Neutrophil (primary cell): ENCODE results near the gene CD24.
A peak's percentile ranks its signal among the peaks of the same experiment; 100 is the strongest.
"Not testable (repeated sequence)": the region's sequence is repeated elsewhere in the genome, so short reads cannot be mapped to it uniquely, and the experiment has no call there.

Experiments
- H3K27ac ChIP-seq: fragments of 200-600 bp; sonication (generic); 2 replicates; pipeline ENCODE4 v1.5.1; 2016; ENCODE audit warnings: mild to moderate bottlenecking, moderate library complexity
- H3K27me3 ChIP-seq: fragments of 200-600 bp; sonication (generic); 2 replicates; pipeline ENCODE4 v1.6.0; 2016; ENCODE audit warnings: mild to moderate bottlenecking
- H3K36me3 ChIP-seq: fragments of 200-600 bp; sonication (generic); 2 replicates; pipeline ENCODE4 v1.5.1; 2017
- H3K4me1 ChIP-seq, 2 experiments: fragments of 200-600 bp in 1 of 2; sonication (generic) in 1 of 2; 1 replicate in 1 of 2; 2 replicates in 1 of 2; pipeline versions ENCODE4 v1.5.1 to v1.6.1; 2013 to 2016; ENCODE audit warnings: low read depth in 1 of 2, low read length in 1 of 2, mild to moderate bottlenecking in 1 of 2, moderate library complexity in 1 of 2; ENCODE audit not compliant: control insufficient read depth in 1 of 2, insufficient read depth in 1 of 2
- H3K4me3 ChIP-seq, 2 experiments: fragments of 200-600 bp in 1 of 2; sonication (generic) in 1 of 2; 1 replicate in 1 of 2; 2 replicates in 1 of 2; pipeline ENCODE4 v1.5.1; 2013 to 2016; ENCODE audit warnings: low read depth in 1 of 2, low read length in 1 of 2, mild to moderate bottlenecking in 1 of 2, moderate library complexity in 1 of 2
- H3K9me3 ChIP-seq: fragments of 200-600 bp; sonication (generic); 2 replicates; pipeline ENCODE4 v1.5.1; 2016
- CTCF ChIP-seq: fragments of 200-600 bp; sonication (generic); IDR thresholded peaks from 2 replicates; pipeline ENCODE4 v1.5.1; 2016; ENCODE audit warnings: antibody characterized with exemption

Gene CD24

GRCh38 chr6:106974336-106974998 lies at the start of gene CD24:
Gene CD24, minus strand, starts transcription at chr6:106974729. Its CDS starts 83 bp downstream, at chr6:106974646.
- no peaks in the 10 kb centered on the region for H3K9me3 ChIP-seq
- no peak for TF ChIP-seq CTCF
- H3K36me3 ChIP-seq = no peaks in the 10 kb centered on the region
- peak within 1 kb of the TSS; percentile 73 to 91 for H3K4me3 ChIP-seq
- H3K27ac ChIP-seq = peak within 1 kb of the TSS; percentile 74
- H3K4me1 ChIP-seq = peaks cover 40 to 42% of the 10 kb centered on the region in 2 experiments
- no peaks in the 10 kb centered on the region for H3K27me3 ChIP-seq

- H3K27ac ChIP-seq = peak overlapping the region; percentile 62
- no peaks in the 10 kb centered on the region for H3K9me3 ChIP-seq
- peaks cover 17 to 22% of the 10 kb centered on the region in 2 experiments for H3K4me1 ChIP-seq
- no peak for TF ChIP-seq CTCF
- H3K36me3 ChIP-seq = no peaks in the 10 kb centered on the region
- no peak overlapping the region for H3K4me3 ChIP-seq
- H3K27me3 ChIP-seq = peaks cover 6% of the 10 kb centered on the region
These were observed 47.1 kb upstream of the CD24 start for GRCh38 chr6:107021446-107022185.

- Histone ChIP-seq H3K4me1 (peaks cover 17 to 22% of the 10 kb centered on the region in 2 experiments), H3K4me3 (no peak overlapping the region), H3K36me3 (no peaks in the 10 kb centered on the region), H3K9me3 (no peaks in the 10 kb centered on the region), H3K27ac (no peak overlapping the region), H3K27me3 (peaks cover 9% of the 10 kb centered on the region)
- TF ChIP-seq CTCF = no peak
These were observed 45.7 kb upstream of the CD24 start for GRCh38 chr6:107020239-107020638.

GRCh38 chr6:107019628-107020027 lies 45.1 kb upstream of the CD24 start:
- not testable (repeated sequence) for H3K9me3 ChIP-seq, H3K4me3 ChIP-seq, H3K36me3 ChIP-seq, H3K27ac ChIP-seq
- H3K27me3 ChIP-seq = peaks cover 12% of the 10 kb centered on the region
- peaks cover 17 to 22% of the 10 kb centered on the region in 2 experiments for H3K4me1 ChIP-seq

GRCh38 chr6:107019047-107019446 lies 44.5 kb upstream of the CD24 start:
- no peak overlapping the region for H3K4me3 ChIP-seq
- peaks cover 17 to 22% of the 10 kb centered on the region in 2 experiments for H3K4me1 ChIP-seq
- H3K27ac ChIP-seq = no peak overlapping the region
- H3K27me3 ChIP-seq = peaks cover 17% of the 10 kb centered on the region
- no peaks in the 10 kb centered on the region for H3K36me3 ChIP-seq
- no peak for TF ChIP-seq CTCF
- no peaks in the 10 kb centered on the region for H3K9me3 ChIP-seq

- H3K9me3 ChIP-seq = no peaks in the 10 kb centered on the region
- no peaks in the 10 kb centered on the region for H3K36me3 ChIP-seq
- peaks cover 8% of the 10 kb centered on the region for H3K27me3 ChIP-seq
- no peaks in the 10 kb centered on the region for H3K4me1 ChIP-seq
- no peak overlapping the region for H3K4me3 ChIP-seq
- TF ChIP-seq CTCF = no peak
- H3K27ac ChIP-seq = no peak overlapping the region
These were observed 35.0 kb upstream of the CD24 start for GRCh38 chr6:107009499-107009898.
